Neural progenitor cell (in vitro differentiated cells): ENCODE measurements around the gene MELTF. TPM values are rescaled to one million over a fixed set of nuclear protein-coding genes. Genes with fewer than 3 reads are reported as not detected.

Experiments
- DNase-seq: peaks from one replicate; pipeline ENCODE4 v3.0.0-alpha.2; 2016; ENCODE audit warnings: low spot score
- H2AFZ ChIP-seq: fragments of 200-600 bp; sonication (generic); replicated peaks from 2 replicates; pipeline ENCODE4 v1.6.1; 2016; ENCODE audit warnings: antibody characterized with exemption
- H3F3A ChIP-seq: fragments of 200-600 bp; sonication (generic); 2 replicates; pipeline ENCODE4 v1.6.1; 2016; ENCODE audit warnings: antibody characterized with exemption, low read depth
- H3K27ac ChIP-seq: fragments of 200-600 bp; sonication (generic); 2 replicates; pipeline ENCODE4 v1.5.1; 2016; ENCODE audit warnings: mild to moderate bottlenecking
- H3K27me3 ChIP-seq: fragments of 200-600 bp; sonication (generic); 2 replicates; pipeline ENCODE4 v1.6.1; 2016; ENCODE audit warnings: mild to moderate bottlenecking, moderate library complexity
- H3K36me3 ChIP-seq: fragments of 200-600 bp; sonication (generic); 2 replicates; pipeline ENCODE4 v1.5.1; 2016
- H3K4me1 ChIP-seq: fragments of 200-600 bp; sonication (generic); 2 replicates; pipeline ENCODE4 v1.6.1; 2016; ENCODE audit warnings: mixed run types
- H3K4me2 ChIP-seq: fragments of 200-600 bp; sonication (generic); 2 replicates; pipeline ENCODE4 v1.6.1; 2016
- H3K4me3 ChIP-seq: fragments of 200-600 bp; sonication (generic); 2 replicates; pipeline ENCODE4 v1.5.1; 2016
- H3K79me2 ChIP-seq: fragments of 200-600 bp; sonication (generic); 2 replicates; pipeline ENCODE4 v1.6.1; 2016; ENCODE audit warnings: low read depth
- H3K9ac ChIP-seq: fragments of 200-600 bp; sonication (generic); 2 replicates; pipeline ENCODE4 v1.6.1; 2016
- H3K9me3 ChIP-seq: fragments of 200-600 bp; sonication (generic); 2 replicates; pipeline ENCODE4 v1.5.1; 2016; ENCODE audit warnings: low read depth
- H4K20me1 ChIP-seq: fragments of 200-600 bp; sonication (generic); 2 replicates; pipeline ENCODE4 v1.6.1; 2016; ENCODE audit warnings: low read depth
- H3K27ac Mint-ChIP-seq: 3 replicates; pipeline ENCODE4 v1.8.0; 2021; ENCODE audit warnings: mixed read lengths
- H3K27me3 Mint-ChIP-seq: 2 replicates; pipeline ENCODE4 v1.8.0; 2022; ENCODE audit warnings: low read depth, mild to moderate bottlenecking, inconsistent platforms, moderate library complexity, mixed read lengths; ENCODE audit not compliant: insufficient read depth
- H3K36me3 Mint-ChIP-seq: 3 replicates; pipeline ENCODE4 v1.8.0; 2021; ENCODE audit warnings: mixed read lengths
- H3K4me1 Mint-ChIP-seq: 3 replicates; pipeline ENCODE4 v1.8.0; 2021; ENCODE audit warnings: mixed read lengths
- H3K4me3 Mint-ChIP-seq: 3 replicates; pipeline ENCODE4 v1.8.0; 2021; ENCODE audit warnings: mild to moderate bottlenecking, moderate library complexity, mixed read lengths
- H3K9me3 Mint-ChIP-seq: 3 replicates; pipeline ENCODE4 v1.8.0; 2020; ENCODE audit warnings: mixed read lengths
- CTCF ChIP-seq: fragments of 200-600 bp; sonication (generic); IDR thresholded peaks from 2 replicates; pipeline ENCODE4 v1.5.1; 2017; ENCODE audit warnings: antibody characterized with exemption, mild to moderate bottlenecking
- EZH2 ChIP-seq: fragments of 200-600 bp; sonication (generic); IDR thresholded peaks from 2 replicates; pipeline ENCODE4 v1.6.1; 2017; ENCODE audit warnings: antibody characterized with exemption, mild to moderate bottlenecking, moderate library complexity
- EZH2phosphoT487 ChIP-seq: fragments of 200-600 bp; sonication (generic); IDR thresholded peaks from 2 replicates; pipeline ENCODE4 v1.6.1; 2017; ENCODE audit warnings: antibody characterized with exemption
- total RNA-seq: library from RNA; depleted of rRNA; stranded (reverse); fragments of >200 nt; gene quantifications from 2 replicates; pipeline ENCODE4 v1.2.3, GENCODE V29; 2015; ENCODE audit warnings: low replicate concordance

Gene MELTF
- total RNA-seq, 1 donor from 2014 or later, result 0.28 TPM

- peak overlapping the region; percentile 55 for H2AFZ ChIP-seq
- H3K4me1 ChIP-seq, result no peaks in the 10 kb centered on the region
- no peaks in the 10 kb centered on the region for H3K79me2 ChIP-seq
- Mint-ChIP-seq H3K4me1 (peaks cover 3% of the 10 kb centered on the region), H3K27me3 (peaks cover 12% of the 10 kb centered on the region), H3K4me3 (no peak overlapping the region), H3K36me3 (no peaks in the 10 kb centered on the region), H3K27ac (no peak overlapping the region), H3K9me3 (peaks cover 2% of the 10 kb centered on the region)
- H3K4me2 ChIP-seq, result no peak overlapping the region
- TF ChIP-seq CTCF (peak; percentile 45), EZH2 (no peak)
- H3F3A ChIP-seq, result no peaks in the 10 kb centered on the region
- peak; percentile 65 for DNase-seq
- no peaks in the 10 kb centered on the region for H4K20me1 ChIP-seq
- H3K36me3 ChIP-seq, result no peaks in the 10 kb centered on the region
- H3K27me3 ChIP-seq, result no peaks in the 10 kb centered on the region
- H3K9me3 ChIP-seq, result no peaks in the 10 kb centered on the region
- H3K9ac ChIP-seq, result no peak overlapping the region
- H3K4me3 ChIP-seq, result no peak overlapping the region
- H3K27ac ChIP-seq, result no peak overlapping the region
Observed at GRCh38 chr3:196988241-196989029, 41.2 kb downstream of the MELTF start.

- Histone ChIP-seq H4K20me1 (no peaks in the 10 kb centered on the region), H3K27ac (no peak overlapping the region), H3K27me3 (no peaks in the 10 kb centered on the region), H3F3A (no peaks in the 10 kb centered on the region), H3K79me2 (no peaks in the 10 kb centered on the region), H3K4me1 (no peaks in the 10 kb centered on the region), H3K36me3 (no peaks in the 10 kb centered on the region), H3K9me3 (no peaks in the 10 kb centered on the region), H2AFZ (no peak overlapping the region), H3K9ac (no peak overlapping the region), H3K4me3 (no peak overlapping the region), H3K4me2 (no peak overlapping the region)
- H3K9me3 Mint-ChIP-seq, result peaks cover 7% of the 10 kb centered on the region
- H3K27ac Mint-ChIP-seq, result no peak overlapping the region
- peaks cover 12% of the 10 kb centered on the region for H3K27me3 Mint-ChIP-seq
- DNase-seq, result no peak
- TF ChIP-seq EZH2phosphoT487 (no peak), CTCF (no peak), EZH2 (no peak)
- peaks cover 3% of the 10 kb centered on the region for H3K4me1 Mint-ChIP-seq
- peaks cover 2% of the 10 kb centered on the region for H3K36me3 Mint-ChIP-seq
- H3K4me3 Mint-ChIP-seq, result no peak overlapping the region
Observed at GRCh38 chr3:196987022-196987421, 42.6 kb downstream of the MELTF start.

GRCh38 chr3:196985954-196986885 is 43.4 kb downstream of the MELTF start:
- Histone ChIP-seq H3K79me2 (no peaks in the 10 kb centered on the region), H3K36me3 (no peaks in the 10 kb centered on the region), H3K4me1 (no peaks in the 10 kb centered on the region), H3F3A (no peaks in the 10 kb centered on the region), H2AFZ (no peak overlapping the region), H3K4me3 (no peak overlapping the region), H4K20me1 (no peaks in the 10 kb centered on the region), H3K4me2 (no peak overlapping the region), H3K27me3 (no peaks in the 10 kb centered on the region), H3K9ac (no peak overlapping the region), H3K27ac (no peak overlapping the region), H3K9me3 (no peaks in the 10 kb centered on the region)
- peaks cover 13% of the 10 kb centered on the region for H3K9me3 Mint-ChIP-seq
- H3K4me1 Mint-ChIP-seq, result peaks cover 3% of the 10 kb centered on the region
- DNase-seq, result no peak
- H3K27ac Mint-ChIP-seq, result no peak overlapping the region
- no peak overlapping the region for H3K4me3 Mint-ChIP-seq
- H3K36me3 Mint-ChIP-seq, result peaks cover 3% of the 10 kb centered on the region
- peaks cover 12% of the 10 kb centered on the region for H3K27me3 Mint-ChIP-seq
- peak; percentile 9 for TF ChIP-seq CTCF
- no peak for TF ChIP-seq EZH2
- TF ChIP-seq EZH2phosphoT487, result no peak
